ENCODE data around the gene PIP4P1. TPM values are rescaled to one million over a fixed set of nuclear protein-coding genes. Genes with fewer than 3 reads are reported as not detected.

PIP4P1 gene
- total and polyA plus RNA-seq, 9 of the 15 experiments (the other 6 are each of a cell fraction or from before 2014, with no cell fraction given) = 5.3 to 20.9 (median 10.7) TPM

GRCh38 chr14:20461225-20462141 lies at the start of gene PIP4P1 (continued):
- TF ChIP-seq NCOA4 (IDR thresholded peaks at IDR 0.05; ENCODE audit: partially characterized antibody) = no peak
- no peak for TF ChIP-seq ATF1 (CRISPR knock-in tag; IDR thresholded peaks at IDR 0.05)
- peak; percentile 96 for TF ChIP-seq ATF1 (tag; IDR thresholded peaks at IDR 0.05)
- TF ChIP-seq TEAD4 (IDR thresholded peaks at IDR 0.05; ENCODE audit: low read length) = no peak
- TF ChIP-seq TEAD4 (CRISPR knock-in tag; IDR thresholded peaks at IDR 0.05; ENCODE audit: borderline replicate concordance) = no peak
- no peak for TF ChIP-seq DDX20 (tag; IDR thresholded peaks at IDR 0.05; ENCODE audit: low read depth)
- TF ChIP-seq THRB (CRISPR knock-in tag; conservative IDR thresholded peaks at IDR 0.05) = no peak
- no peak for TF ChIP-seq FOXO4 (CRISPR knock-in tag; IDR thresholded peaks at IDR 0.05)
- TF ChIP-seq ZNF717 (CRISPR knock-in tag; IDR thresholded peaks at IDR 0.05) = no peak
- TF ChIP-seq FOS (IDR thresholded peaks at IDR 0.05; ENCODE audit: extremely low read depth, insufficient read length) = peak; percentile 74
- no peak for TF ChIP-seq SRSF7 (optimal IDR thresholded peaks at IDR 0.05; ENCODE audit: low read depth, low read length)
- TF ChIP-seq MEIS2 (IDR thresholded peaks at IDR 0.05; ENCODE audit: partially characterized antibody) = peak; percentile 67
- no peak for TF ChIP-seq CHD1 (IDR thresholded peaks at IDR 0.05; ENCODE audit: low read length)
- TF ChIP-seq SMAD4 (CRISPR knock-in tag; conservative IDR thresholded peaks at IDR 0.05) = no peak
- TF ChIP-seq BRF1 (IDR thresholded peaks at IDR 0.05; ENCODE audit: borderline replicate concordance, extremely low read depth, insufficient read length) = no peak
- TF ChIP-seq SIX5 (IDR thresholded peaks at IDR 0.05; ENCODE audit: borderline replicate concordance in 1 of 2, insufficient read depth in 1 of 2, low read depth in 1 of 2, low read length in 2 of 2) = no peak
- no peak for TF ChIP-seq FOXJ3 (CRISPR knock-in tag; IDR thresholded peaks at IDR 0.05)
- 0 out of 2 replicates have a peak, but pooled peaks have one; percentile 18 for TF ChIP-seq ZSCAN29 (IDR thresholded peaks at IDR 0.05)
- peak; percentile 21; the same call in 1 of the 2 replicates for TF ChIP-seq CREB3L1 (IDR thresholded peaks at IDR 0.05; ENCODE audit: borderline replicate concordance, low read depth)
- no peak; the same call in 1 of the 2 replicates for TF ChIP-seq SIN3B (IDR thresholded peaks at IDR 0.05; ENCODE audit: low read depth)
- no peak for TF ChIP-seq ZNF436 (CRISPR knock-in tag; IDR thresholded peaks at IDR 0.05)
- TF ChIP-seq PML (IDR thresholded peaks at IDR 0.05; ENCODE audit: low read length) = peak; percentile 58; the same call in 1 of the 2 replicates
- TF ChIP-seq ZNF764 (CRISPR knock-in tag; IDR thresholded peaks at IDR 0.05; ENCODE audit: low read depth) = no peak
- TF ChIP-seq RBM15 (IDR thresholded peaks at IDR 0.05; ENCODE audit: insufficient read depth, low read length) = no peak
